Right lobe of liver (tissue), 4 donors: ENCODE data around the gene MAP4K4.

ENCODE experiments used
- CTCF ChIP-seq, 4 donors: fragments of 200-600 bp in 3 of 4; fragments of 450-650 bp in 1 of 4; IDR thresholded peaks; one replicate each; pipeline versions ENCODE4 v1.5.1 to v1.8.0; 2016 to 2022; ENCODE audit warnings: antibody characterized with exemption in 4 of 4, mild to moderate bottlenecking in 2 of 4
- POLR2A ChIP-seq: fragments of 450-650 bp; IDR thresholded peaks from one replicate; pipeline ENCODE4 v1.6.1; 2017; ENCODE audit warnings: antibody characterized with exemption, mild to moderate bottlenecking
- donor health status: DM: no; HTN: no; CAD: no.
- donor health status: DM: no; HTN: no; CAD: no.
- donor health status: DM: no; HTN: yes; CAD: no.

- TF ChIP-seq CTCF (IDR thresholded peaks at IDR 0.05) = no peak
- TF ChIP-seq POLR2A = no peak
Measured at GRCh38 chr2:101710036-101710435, 12.5 kb downstream of the MAP4K4 start.
